ENCODE measurements around the gene ZBTB48. TPM values are rescaled to one million over a fixed set of nuclear protein-coding genes. Genes with fewer than 3 reads are reported as not detected.

Gene ZBTB48
- total and polyA plus RNA-seq, 4 donors, result 8.3 to 18.1 (median 13.1) TPM

DNA sequence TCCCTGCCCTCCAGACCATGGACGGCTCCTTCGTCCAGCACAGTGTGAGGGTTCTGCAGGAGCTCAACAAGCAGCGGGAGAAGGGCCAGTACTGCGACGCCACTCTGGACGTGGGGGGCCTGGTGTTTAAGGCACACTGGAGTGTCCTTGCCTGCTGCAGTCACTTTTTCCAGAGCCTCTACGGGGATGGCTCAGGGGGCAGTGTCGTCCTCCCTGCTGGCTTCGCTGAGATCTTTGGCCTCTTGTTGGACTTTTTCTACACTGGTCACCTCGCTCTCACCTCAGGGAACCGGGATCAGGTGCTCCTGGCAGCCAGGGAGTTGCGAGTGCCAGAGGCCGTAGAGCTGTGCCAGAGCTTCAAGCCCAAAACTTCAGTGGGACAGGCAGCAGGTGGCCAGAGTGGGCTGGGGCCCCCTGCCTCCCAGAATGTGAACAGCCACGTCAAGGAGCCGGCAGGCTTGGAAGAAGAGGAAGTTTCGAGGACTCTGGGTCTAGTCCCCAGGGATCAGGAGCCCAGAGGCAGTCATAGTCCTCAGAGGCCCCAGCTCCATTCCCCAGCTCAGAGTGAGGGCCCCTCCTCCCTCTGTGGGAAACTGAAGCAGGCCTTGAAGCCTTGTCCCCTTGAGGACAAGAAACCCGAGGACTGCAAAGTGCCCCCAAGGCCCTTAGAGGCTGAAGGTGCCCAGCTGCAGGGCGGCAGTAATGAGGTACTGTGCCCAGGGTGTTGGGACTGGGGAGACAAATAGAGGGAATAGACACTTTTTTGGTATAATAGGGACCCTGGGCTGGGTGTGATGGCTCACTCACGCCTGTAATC, 1.0 kb downstream of the ZBTB48 start (continued):
- TF ChIP-seq, protein P1, sequence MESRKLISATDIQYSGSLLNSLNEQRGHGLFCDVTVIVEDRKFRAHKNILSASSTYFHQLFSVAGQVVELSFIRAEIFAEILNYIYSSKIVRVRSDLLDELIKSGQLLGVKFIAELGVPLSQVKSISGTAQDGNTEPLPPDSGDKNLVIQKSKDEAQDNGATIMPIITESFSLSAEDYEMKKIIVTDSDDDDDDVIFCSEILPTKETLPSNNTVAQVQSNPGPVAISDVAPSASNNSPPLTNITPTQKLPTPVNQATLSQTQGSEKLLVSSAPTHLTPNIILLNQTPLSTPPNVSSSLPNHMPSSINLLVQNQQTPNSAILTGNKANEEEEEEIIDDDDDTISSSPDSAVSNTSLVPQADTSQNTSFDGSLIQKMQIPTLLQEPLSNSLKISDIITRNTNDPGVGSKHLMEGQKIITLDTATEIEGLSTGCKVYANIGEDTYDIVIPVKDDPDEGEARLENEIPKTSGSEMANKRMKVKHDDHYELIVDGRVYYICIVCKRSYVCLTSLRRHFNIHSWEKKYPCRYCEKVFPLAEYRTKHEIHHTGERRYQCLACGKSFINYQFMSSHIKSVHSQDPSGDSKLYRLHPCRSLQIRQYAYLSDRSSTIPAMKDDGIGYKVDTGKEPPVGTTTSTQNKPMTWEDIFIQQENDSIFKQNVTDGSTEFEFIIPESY (IDR thresholded peaks at IDR 0.05), result no peak
- TF ChIP-seq EGR1 (IDR thresholded peaks at IDR 0.05; ENCODE audit: low read depth in 2 of 2) (no peak), HNF4G (IDR thresholded peaks at IDR 0.05) (no peak), NR2F2 (IDR thresholded peaks at IDR 0.05) (no peak)

- Histone ChIP-seq H3K9ac (ENCODE audit: low read depth in 1 of 2, low read length in 2 of 2) (no peak overlapping the region), H3K4me1 (ENCODE audit: control insufficient read depth in 4 of 4, insufficient read depth in 4 of 4, low read length in 3 of 4) (peaks cover 18 to 56% (median 41%) of the 10 kb centered on the region in 4 donors), H3K9me3 (ENCODE audit: control insufficient read depth in 4 of 4, low read length in 3 of 4) (no peaks in the 10 kb centered on the region), H3K27me3 (ENCODE audit: control insufficient read depth in 4 of 4, insufficient read depth in 4 of 4, low read length in 3 of 4) (no peaks in the 10 kb centered on the region), H3K27ac (ENCODE audit: low read depth in 1 of 2, low read length in 2 of 2) (peak overlapping the region; percentile 51 to 59), H3K4me3 (ENCODE audit: low read depth in 1 of 3, low read length in 3 of 3) (no peak overlapping the region), H3K36me3 (ENCODE audit: control insufficient read depth in 4 of 4, insufficient read depth in 3 of 4, low read depth in 1 of 4, low read length in 3 of 4) (no peaks in the 10 kb centered on the region)
- DNase-seq (ENCODE audit: low spot score), result no peak
- TF ChIP-seq FOXA1 (IDR thresholded peaks at IDR 0.05) (no peak), JUND (IDR thresholded peaks at IDR 0.05) (no peak), FOXA2 (IDR thresholded peaks at IDR 0.05) (no peak), YY1 (IDR thresholded peaks at IDR 0.05) (no peak), TAF1 (conservative IDR thresholded peaks at IDR 0.05) (no peak), ATF3 (IDR thresholded peaks at IDR 0.05) (no peak), NR2F2 (IDR thresholded peaks at IDR 0.05) (no peak)
- TF ChIP-seq, protein P1 (IDR thresholded peaks at IDR 0.05), result no peak
- 34% methylated on average over 10 of the region's 10 CpGs for WGBS
These were observed 1.9 kb downstream of the ZBTB48 start for GRCh38 chr1:6581561-6582305.

GRCh38 chr1:6582370-6582769, 2.6 kb downstream of the ZBTB48 start:
- Histone ChIP-seq H3K9ac (ENCODE audit: low read depth in 1 of 2, low read length in 2 of 2) (no peak overlapping the region), H3K27ac (ENCODE audit: low read depth in 1 of 2, low read length in 2 of 2) (peak overlapping the region; percentile 51 to 59), H3K27me3 (ENCODE audit: control insufficient read depth in 4 of 4, insufficient read depth in 4 of 4, low read length in 3 of 4) (no peaks in the 10 kb centered on the region), H3K9me3 (ENCODE audit: control insufficient read depth in 4 of 4, low read length in 3 of 4) (no peaks in the 10 kb centered on the region), H3K4me1 (ENCODE audit: control insufficient read depth in 4 of 4, insufficient read depth in 4 of 4, low read length in 3 of 4) (peaks cover 18 to 63% (median 45%) of the 10 kb centered on the region in 4 donors), H3K36me3 (ENCODE audit: control insufficient read depth in 4 of 4, insufficient read depth in 3 of 4, low read depth in 1 of 4, low read length in 3 of 4) (peaks cover 0 to 4% (median 0%) of the 10 kb centered on the region in 4 donors), H3K4me3 (ENCODE audit: low read depth in 1 of 3, low read length in 3 of 3) (no peak overlapping the region)
- peak; percentile 54 for DNase-seq (ENCODE audit: low spot score)
- WGBS, result 29% methylated on average over 1 of the region's 1 CpG
- TF ChIP-seq HNF4G (IDR thresholded peaks at IDR 0.05), result peak; percentile 90
- TF ChIP-seq, protein P2, sequence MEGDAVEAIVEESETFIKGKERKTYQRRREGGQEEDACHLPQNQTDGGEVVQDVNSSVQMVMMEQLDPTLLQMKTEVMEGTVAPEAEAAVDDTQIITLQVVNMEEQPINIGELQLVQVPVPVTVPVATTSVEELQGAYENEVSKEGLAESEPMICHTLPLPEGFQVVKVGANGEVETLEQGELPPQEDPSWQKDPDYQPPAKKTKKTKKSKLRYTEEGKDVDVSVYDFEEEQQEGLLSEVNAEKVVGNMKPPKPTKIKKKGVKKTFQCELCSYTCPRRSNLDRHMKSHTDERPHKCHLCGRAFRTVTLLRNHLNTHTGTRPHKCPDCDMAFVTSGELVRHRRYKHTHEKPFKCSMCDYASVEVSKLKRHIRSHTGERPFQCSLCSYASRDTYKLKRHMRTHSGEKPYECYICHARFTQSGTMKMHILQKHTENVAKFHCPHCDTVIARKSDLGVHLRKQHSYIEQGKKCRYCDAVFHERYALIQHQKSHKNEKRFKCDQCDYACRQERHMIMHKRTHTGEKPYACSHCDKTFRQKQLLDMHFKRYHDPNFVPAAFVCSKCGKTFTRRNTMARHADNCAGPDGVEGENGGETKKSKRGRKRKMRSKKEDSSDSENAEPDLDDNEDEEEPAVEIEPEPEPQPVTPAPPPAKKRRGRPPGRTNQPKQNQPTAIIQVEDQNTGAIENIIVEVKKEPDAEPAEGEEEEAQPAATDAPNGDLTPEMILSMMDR (IDR thresholded peaks at IDR 0.05; ENCODE audit: low read depth, low read length, missing input control), result no peak
- TF ChIP-seq RXRA (IDR thresholded peaks at IDR 0.05), result peak; percentile 45 to 53
- TF ChIP-seq JUND (IDR thresholded peaks at IDR 0.05), result peak in 1 of 2 donors; percentile 35
- TF ChIP-seq SP1 (IDR thresholded peaks at IDR 0.05), result peak; percentile 74
- TF ChIP-seq FOXA1 (IDR thresholded peaks at IDR 0.05), result peak; percentile 36
- no peak for TF ChIP-seq RAD21 (IDR thresholded peaks at IDR 0.05)
- TF ChIP-seq ATF3 (IDR thresholded peaks at IDR 0.05), result no peak
- TF ChIP-seq, protein P1 (IDR thresholded peaks at IDR 0.05), result no peak
- no peak for TF ChIP-seq NR2F2 (IDR thresholded peaks at IDR 0.05)
- peak; percentile 25 for TF ChIP-seq YY1 (IDR thresholded peaks at IDR 0.05)
- peak; percentile 95 to 97 for TF ChIP-seq HNF4A (conservative IDR thresholded peaks at IDR 0.05)
- TF ChIP-seq TAF1 (conservative IDR thresholded peaks at IDR 0.05), result no peak
